ENCODE results near the gene DOCK8.

DOCK8 gene

GRCh38 chr9:362561-363273, 148.1 kb downstream of the DOCK8 start:
- H3K4me3 ChIP-seq (replicated peaks; ENCODE audit: low read depth, low read length), result no peak overlapping the region
- DNase-seq (ENCODE audit: extremely low read depth, low read depth), result no peak
- TF ChIP-seq, protein P1, sequence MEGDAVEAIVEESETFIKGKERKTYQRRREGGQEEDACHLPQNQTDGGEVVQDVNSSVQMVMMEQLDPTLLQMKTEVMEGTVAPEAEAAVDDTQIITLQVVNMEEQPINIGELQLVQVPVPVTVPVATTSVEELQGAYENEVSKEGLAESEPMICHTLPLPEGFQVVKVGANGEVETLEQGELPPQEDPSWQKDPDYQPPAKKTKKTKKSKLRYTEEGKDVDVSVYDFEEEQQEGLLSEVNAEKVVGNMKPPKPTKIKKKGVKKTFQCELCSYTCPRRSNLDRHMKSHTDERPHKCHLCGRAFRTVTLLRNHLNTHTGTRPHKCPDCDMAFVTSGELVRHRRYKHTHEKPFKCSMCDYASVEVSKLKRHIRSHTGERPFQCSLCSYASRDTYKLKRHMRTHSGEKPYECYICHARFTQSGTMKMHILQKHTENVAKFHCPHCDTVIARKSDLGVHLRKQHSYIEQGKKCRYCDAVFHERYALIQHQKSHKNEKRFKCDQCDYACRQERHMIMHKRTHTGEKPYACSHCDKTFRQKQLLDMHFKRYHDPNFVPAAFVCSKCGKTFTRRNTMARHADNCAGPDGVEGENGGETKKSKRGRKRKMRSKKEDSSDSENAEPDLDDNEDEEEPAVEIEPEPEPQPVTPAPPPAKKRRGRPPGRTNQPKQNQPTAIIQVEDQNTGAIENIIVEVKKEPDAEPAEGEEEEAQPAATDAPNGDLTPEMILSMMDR (IDR thresholded peaks at IDR 0.05; ENCODE audit: low read depth, low read length, missing control alignments), result no peak

- TF ChIP-seq, protein P1 (IDR thresholded peaks at IDR 0.05; ENCODE audit: low read depth, low read length, missing control alignments), result no peak
- DNase-seq (ENCODE audit: extremely low read depth, low read depth), result no peak
- no peak overlapping the region for H3K4me3 ChIP-seq (replicated peaks; ENCODE audit: low read depth, low read length)
Measured at GRCh38 chr9:363274-363612, 148.6 kb downstream of the DOCK8 start.

- no peak for DNase-seq (ENCODE audit: extremely low read depth, low read depth)
- TF ChIP-seq, protein P1 (IDR thresholded peaks at IDR 0.05; ENCODE audit: low read depth, low read length, missing control alignments), result no peak
- H3K4me3 ChIP-seq (replicated peaks; ENCODE audit: low read depth, low read length), result no peak overlapping the region
Measured at GRCh38 chr9:365436-365835, 150.8 kb downstream of the DOCK8 start.

GRCh38 chr9:366620-367019, 152.0 kb downstream of the DOCK8 start:
- no peak for DNase-seq (ENCODE audit: extremely low read depth, low read depth)
- TF ChIP-seq, protein P1 (IDR thresholded peaks at IDR 0.05; ENCODE audit: low read depth, low read length, missing control alignments), result no peak

GRCh38 chr9:370086-370485, 155.4 kb downstream of the DOCK8 start:
- TF ChIP-seq, protein P1 (IDR thresholded peaks at IDR 0.05; ENCODE audit: low read depth, low read length, missing control alignments), result no peak
- H3K4me3 ChIP-seq (replicated peaks; ENCODE audit: low read depth, low read length), result no peak overlapping the region
- no peak for DNase-seq (ENCODE audit: extremely low read depth, low read depth)

More at GRCh38 chr9:366620-367019, 152.0 kb downstream of the DOCK8 start:
- H3K4me3 ChIP-seq (replicated peaks; ENCODE audit: low read depth, low read length), result no peak overlapping the region

DNA sequence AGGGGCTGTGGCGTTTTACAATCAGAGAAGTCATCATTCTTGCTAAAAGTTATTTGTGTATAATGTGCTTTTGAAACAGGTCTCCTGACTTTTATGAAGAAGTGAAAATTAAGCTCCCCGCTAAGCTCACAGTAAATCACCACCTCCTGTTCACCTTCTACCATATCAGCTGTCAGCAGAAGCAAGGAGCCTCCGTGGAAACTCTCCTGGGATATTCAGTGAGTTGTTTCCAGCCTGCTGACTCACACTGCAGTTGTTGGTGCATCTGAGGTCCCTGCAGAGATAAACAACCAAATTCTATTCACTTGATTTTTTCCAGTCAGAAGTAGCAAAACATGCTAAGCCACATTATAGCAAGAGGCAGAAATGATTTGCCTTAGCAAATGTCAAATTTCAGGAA, 156.7 kb downstream of the DOCK8 start:
- no peak for DNase-seq (ENCODE audit: extremely low read depth, low read depth)
- no peak overlapping the region for H3K4me3 ChIP-seq (replicated peaks; ENCODE audit: low read depth, low read length)
- TF ChIP-seq, protein P1 (IDR thresholded peaks at IDR 0.05; ENCODE audit: low read depth, low read length, missing control alignments), result no peak

GRCh38 chr9:372128-372527, 157.5 kb downstream of the DOCK8 start:
- no peak overlapping the region for H3K4me3 ChIP-seq (replicated peaks; ENCODE audit: low read depth, low read length)
- DNase-seq (ENCODE audit: extremely low read depth, low read depth), result no peak
- TF ChIP-seq, protein P1 (IDR thresholded peaks at IDR 0.05; ENCODE audit: low read depth, low read length, missing control alignments), result no peak
